ENCODE data around the gene EVI5. TPM values are rescaled to one million over a fixed set of nuclear protein-coding genes. Genes with fewer than 3 reads are reported as not detected.

The EVI5 gene
- total RNA-seq, 4 donors from 2014 or later, result 37.7 to 59.7 (median 41.7) TPM

- Histone ChIP-seq H3K36me3 (no peaks in the 10 kb centered on the region), H3K27ac (no peak overlapping the region), H3K4me3 (replicated peaks in 1 of 3) (no peak overlapping the region), H3K9me3 (no peaks in the 10 kb centered on the region), H3K4me1 (no peaks in the 10 kb centered on the region), H3K27me3 (no peaks in the 10 kb centered on the region)
- WGBS, 2 donors, result 55 to 63% methylated on average over 4 of the region's 4 CpGs
- DNase-seq, result no peak
- no peak for TF ChIP-seq CTCF (IDR thresholded peaks at IDR 0.05)
- no peak for TF ChIP-seq POLR2A (IDR thresholded peaks at IDR 0.05)
- intact Hi-C loops (cut with DNase I), result no loop called here
Observed at GRCh38 chr1:92459871-92460320, 325.0 kb downstream of the EVI5 start.

Small RNA genes lying within 50 kb of the gene (small RNA-seq; reads per million reads assigned to genes)
- gene AC104332.2, result not detected
- not detected for gene RNU4-59P

Other genes starting within 250 kb of the EVI5 start
- gene RPL5, start 46.9 kb upstream of the EVI5 start, total RNA-seq, result 1,000 to 10,000 TPM; 1,556 to 2,409 (median 1,666) TPM
- gene DIPK1A, start 176.4 kb upstream of the EVI5 start, total RNA-seq, result 10 to 100 TPM; 11.7 to 17.5 (median 15.1) TPM

Measured in thyroid gland (tissue), 4 donors.